ENCODE results near the gene RPA3. TPM values are rescaled to one million over a fixed set of nuclear protein-coding genes. Genes with fewer than 3 reads are reported as not detected.

RPA3 gene
- total RNA-seq, 2 donors from 2014 or later, result 101 to 103 TPM

GRCh38 chr7:7745258-7745657 is 26.9 kb upstream of the RPA3 start:
- H3K36me3 Mint-ChIP-seq (ENCODE audit: insufficient read depth in 2 of 2), result no peaks in the 10 kb centered on the region
- no peak for DNase-seq
- H3K9me3 Mint-ChIP-seq, result no peaks in the 10 kb centered on the region
- H3K27me3 Mint-ChIP-seq (ENCODE audit: low read depth), result no peaks in the 10 kb centered on the region
- H3K4me3 Mint-ChIP-seq, result no peak overlapping the region
- H3K27ac Mint-ChIP-seq, result no peak overlapping the region
- H3K4me1 Mint-ChIP-seq (ENCODE audit: low read depth), result no peaks in the 10 kb centered on the region
- ATAC-seq (replicated peaks in 1 of 2), result no peak

GRCh38 chr7:7742223-7742622 is 23.8 kb upstream of the RPA3 start:
- Mint-ChIP-seq H3K4me1 (ENCODE audit: low read depth) (peaks cover 5% of the 10 kb centered on the region), H3K4me3 (no peak overlapping the region), H3K27me3 (ENCODE audit: low read depth) (no peaks in the 10 kb centered on the region), H3K27ac (no peak overlapping the region), H3K9me3 (no peaks in the 10 kb centered on the region), H3K36me3 (ENCODE audit: insufficient read depth in 2 of 2) (no peaks in the 10 kb centered on the region)
- ATAC-seq (replicated peaks in 1 of 2) (no peak), DNase-seq (no peak)

- DNase-seq, result no peak
- no peak for ATAC-seq (replicated peaks in 1 of 2)
- H3K9me3 Mint-ChIP-seq, result no peaks in the 10 kb centered on the region
- H3K4me3 Mint-ChIP-seq, result no peak overlapping the region
- H3K4me1 Mint-ChIP-seq (ENCODE audit: low read depth), result peaks cover 5% of the 10 kb centered on the region
- H3K36me3 Mint-ChIP-seq (ENCODE audit: insufficient read depth in 2 of 2), result no peaks in the 10 kb centered on the region
- H3K27me3 Mint-ChIP-seq (ENCODE audit: low read depth), result no peaks in the 10 kb centered on the region
- peak overlapping the region; percentile 34 for H3K27ac Mint-ChIP-seq
Measured at GRCh38 chr7:7740037-7740355, 21.6 kb upstream of the RPA3 start.

GRCh38 chr7:7739204-7740036 is 21.0 kb upstream of the RPA3 start:
- H3K36me3 Mint-ChIP-seq (ENCODE audit: insufficient read depth in 2 of 2), result no peaks in the 10 kb centered on the region
- H3K4me1 Mint-ChIP-seq (ENCODE audit: low read depth), result peaks cover 5% of the 10 kb centered on the region
- no peak overlapping the region for H3K27ac Mint-ChIP-seq
- no peaks in the 10 kb centered on the region for H3K9me3 Mint-ChIP-seq
- ATAC-seq (replicated peaks in 1 of 2), result no peak
- no peak for DNase-seq
- H3K4me3 Mint-ChIP-seq, result no peak overlapping the region
- H3K27me3 Mint-ChIP-seq (ENCODE audit: low read depth), result no peaks in the 10 kb centered on the region

- no peaks in the 10 kb centered on the region for H3K9me3 Mint-ChIP-seq
- H3K4me3 Mint-ChIP-seq, result no peak overlapping the region
- H3K4me1 Mint-ChIP-seq (ENCODE audit: low read depth), result peaks cover 5% of the 10 kb centered on the region
- H3K27ac Mint-ChIP-seq, result no peak overlapping the region
- no peaks in the 10 kb centered on the region for H3K27me3 Mint-ChIP-seq (ENCODE audit: low read depth)
- no peak for DNase-seq
- no peaks in the 10 kb centered on the region for H3K36me3 Mint-ChIP-seq (ENCODE audit: insufficient read depth in 2 of 2)
- ATAC-seq (replicated peaks in 1 of 2), result no peak
Measured at GRCh38 chr7:7738622-7739021, 20.2 kb upstream of the RPA3 start.

GRCh38 chr7:7738177-7738576 is 19.8 kb upstream of the RPA3 start:
- Mint-ChIP-seq H3K36me3 (ENCODE audit: insufficient read depth in 2 of 2) (no peaks in the 10 kb centered on the region), H3K9me3 (no peaks in the 10 kb centered on the region), H3K4me1 (ENCODE audit: low read depth) (peaks cover 5% of the 10 kb centered on the region), H3K27ac (no peak overlapping the region), H3K4me3 (no peak overlapping the region), H3K27me3 (ENCODE audit: low read depth) (no peaks in the 10 kb centered on the region)
- no peak for DNase-seq
- ATAC-seq (replicated peaks in 1 of 2), result no peak

- H3K36me3 Mint-ChIP-seq (ENCODE audit: insufficient read depth in 2 of 2), result no peaks in the 10 kb centered on the region
- H3K4me3 Mint-ChIP-seq, result no peak overlapping the region
- no peak overlapping the region for H3K27ac Mint-ChIP-seq
- ATAC-seq (replicated peaks in 1 of 2) (no peak), DNase-seq (no peak)
- no peaks in the 10 kb centered on the region for H3K9me3 Mint-ChIP-seq
- peaks cover 5% of the 10 kb centered on the region for H3K4me1 Mint-ChIP-seq (ENCODE audit: low read depth)
- H3K27me3 Mint-ChIP-seq (ENCODE audit: low read depth), result no peaks in the 10 kb centered on the region
Measured at GRCh38 chr7:7737674-7738073, 19.3 kb upstream of the RPA3 start.

GRCh38 chr7:7736671-7737070 is 18.3 kb upstream of the RPA3 start:
- Mint-ChIP-seq H3K27ac (no peak overlapping the region), H3K4me3 (no peak overlapping the region), H3K9me3 (no peaks in the 10 kb centered on the region), H3K4me1 (ENCODE audit: low read depth) (peaks cover 5% of the 10 kb centered on the region), H3K36me3 (ENCODE audit: insufficient read depth in 2 of 2) (no peaks in the 10 kb centered on the region), H3K27me3 (ENCODE audit: low read depth) (no peaks in the 10 kb centered on the region)
- DNase-seq, result no peak
- no peak for ATAC-seq (replicated peaks in 1 of 2)

GRCh38 chr7:7732621-7733281 is 14.3 kb upstream of the RPA3 start:
- no peaks in the 10 kb centered on the region for H3K27me3 Mint-ChIP-seq (ENCODE audit: low read depth)
- ATAC-seq (replicated peaks in 1 of 2) (no peak), DNase-seq (no peak)
- no peak overlapping the region for H3K4me3 Mint-ChIP-seq
- no peaks in the 10 kb centered on the region for H3K4me1 Mint-ChIP-seq (ENCODE audit: low read depth)
- H3K36me3 Mint-ChIP-seq (ENCODE audit: insufficient read depth in 2 of 2), result no peaks in the 10 kb centered on the region
- no peaks in the 10 kb centered on the region for H3K9me3 Mint-ChIP-seq
- no peak overlapping the region for H3K27ac Mint-ChIP-seq

GRCh38 chr7:7731732-7732131 is 13.3 kb upstream of the RPA3 start:
- Mint-ChIP-seq H3K27me3 (ENCODE audit: low read depth) (no peaks in the 10 kb centered on the region), H3K36me3 (ENCODE audit: insufficient read depth in 2 of 2) (no peaks in the 10 kb centered on the region), H3K4me3 (no peak overlapping the region), H3K4me1 (ENCODE audit: low read depth) (no peaks in the 10 kb centered on the region), H3K27ac (no peak overlapping the region), H3K9me3 (no peaks in the 10 kb centered on the region)
- ATAC-seq (replicated peaks in 1 of 2), result no peak
- DNase-seq, result no peak

GRCh38 chr7:7720750-7721621 is 2.6 kb upstream of the RPA3 start:
- ATAC-seq (replicated peaks in 1 of 2), result no peak
- H3K27ac Mint-ChIP-seq, result no peak overlapping the region

GRCh38 chr7:7720193-7720592 is 1.8 kb upstream of the RPA3 start:
- Mint-ChIP-seq H3K36me3 (ENCODE audit: insufficient read depth in 2 of 2) (peaks cover 2% of the 10 kb centered on the region in 2 donors), H3K27ac (peak overlapping the region; percentile 96), H3K9me3 (no peaks in the 10 kb centered on the region), H3K27me3 (ENCODE audit: low read depth) (no peaks in the 10 kb centered on the region), H3K4me1 (ENCODE audit: low read depth) (peaks cover 37% of the 10 kb centered on the region), H3K4me3 (peak overlapping the region; percentile 4 to 62)
- ATAC-seq (replicated peaks in 1 of 2) (no peak), DNase-seq (no peak)

More at GRCh38 chr7:7720750-7721621, 2.6 kb upstream of the RPA3 start:
- no peak for DNase-seq
- Mint-ChIP-seq H3K36me3 (ENCODE audit: insufficient read depth in 2 of 2) (peaks cover 2% of the 10 kb centered on the region in 2 donors), H3K27me3 (ENCODE audit: low read depth) (no peaks in the 10 kb centered on the region), H3K4me1 (ENCODE audit: low read depth) (peaks cover 37% of the 10 kb centered on the region), H3K4me3 (no peak overlapping the region), H3K9me3 (peaks cover 0 to 2% of the 10 kb centered on the region in 2 donors)

- ATAC-seq (replicated peaks in 1 of 2) (peak; percentile 99 to 100), DNase-seq (peak; percentile 67 to 71)
- Mint-ChIP-seq H3K27me3 (ENCODE audit: low read depth) (no peaks in the 10 kb centered on the region), H3K4me3 (peak overlapping the region; percentile 64 to 88), H3K4me1 (ENCODE audit: low read depth) (peaks cover 37% of the 10 kb centered on the region), H3K36me3 (ENCODE audit: insufficient read depth in 2 of 2) (peaks cover 2% of the 10 kb centered on the region in 2 donors), H3K27ac (peak overlapping the region; percentile 96), H3K9me3 (no peaks in the 10 kb centered on the region)
Measured at GRCh38 chr7:7719236-7719635, 829 bp upstream of the RPA3 start.

Measured in activated T-cell treated with anti-CD3 and anti-CD28 coated beads, Interleukin-2, amount 50 U/mL, for 72 hours (primary cell).